HepG2 (cell line): ENCODE data around the gene DMPK. TPM values are rescaled to one million over a fixed set of nuclear protein-coding genes. Genes with fewer than 3 reads are reported as not detected.

ENCODE experiments used
- HNRNPK ChIP-seq: fragments of 200-400 bp; formaldehyde crosslinking; IDR thresholded peaks from 2 replicates; pipeline ENCODE4 v1.6.1; 2018; ENCODE audit warnings: low read length, low read depth, moderate library complexity, mild to moderate bottlenecking; ENCODE audit not compliant: poor library complexity, severe bottlenecking
- ZBED4 ChIP-seq: sonication (generic); formaldehyde crosslinking; IDR thresholded peaks from 2 replicates; pipeline ENCODE4 v1.4.0; 2020; ENCODE audit warnings: missing genetic modification reagents, borderline replicate concordance
- polyA plus RNA-seq, 8 experiments: library from polyadenylated mRNA; depleted of rRNA in 3 of 8; stranded (reverse) in 7 of 8; unstranded in 1 of 8; fragments of >200 nt; fragmentation: Illumina TruSeq in 4 of 8; extraction: Trizol in 4 of 8; gene quantifications; 2 replicates each; pipeline versions ENCODE4 v1.2.1 to v1.2.3, GENCODE V29; 2011 to 2016; ENCODE audit warnings: low read depth in 4 of 8, missing spikeins in 1 of 8, mixed read lengths in 1 of 8; ENCODE audit not compliant: insufficient read depth in 1 of 8
- total RNA-seq, 5 experiments: library from RNA; depleted of rRNA; stranded (reverse); fragments of >200 nt; fragmentation: Illumina TruSeq; extraction: Trizol; gene quantifications; 2 replicates each; pipeline ENCODE4 v1.2.3, GENCODE V29; 2016; ENCODE audit warnings: low read depth in 1 of 5
- TF ChIP-seq, protein P1 (sequence below): sonication (generic); formaldehyde crosslinking; IDR thresholded peaks from 2 replicates; pipeline ENCODE4 v1.9.0; 2021; ENCODE audit warnings: missing genetic modification reagents, borderline replicate concordance
- TF ChIP-seq, protein P2 (sequence below), 2 experiments: fragments of 450-650 bp in 1 of 2; sonication (generic) in 1 of 2; formaldehyde crosslinking in 1 of 2; IDR thresholded peaks; 2 replicates each; pipeline versions ENCODE4 v1.6.1 to v1.8.0; 2016 to 2022; ENCODE audit warnings: antibody characterized with exemption in 1 of 2, mild to moderate bottlenecking in 1 of 2, missing genetic modification reagents in 1 of 2

The DMPK gene
- total and polyA plus RNA-seq, 2 of the 13 experiments (the other 11 are each of a cell fraction or from before 2014, with no cell fraction given) = 5.3 to 8.8 TPM

DNA sequence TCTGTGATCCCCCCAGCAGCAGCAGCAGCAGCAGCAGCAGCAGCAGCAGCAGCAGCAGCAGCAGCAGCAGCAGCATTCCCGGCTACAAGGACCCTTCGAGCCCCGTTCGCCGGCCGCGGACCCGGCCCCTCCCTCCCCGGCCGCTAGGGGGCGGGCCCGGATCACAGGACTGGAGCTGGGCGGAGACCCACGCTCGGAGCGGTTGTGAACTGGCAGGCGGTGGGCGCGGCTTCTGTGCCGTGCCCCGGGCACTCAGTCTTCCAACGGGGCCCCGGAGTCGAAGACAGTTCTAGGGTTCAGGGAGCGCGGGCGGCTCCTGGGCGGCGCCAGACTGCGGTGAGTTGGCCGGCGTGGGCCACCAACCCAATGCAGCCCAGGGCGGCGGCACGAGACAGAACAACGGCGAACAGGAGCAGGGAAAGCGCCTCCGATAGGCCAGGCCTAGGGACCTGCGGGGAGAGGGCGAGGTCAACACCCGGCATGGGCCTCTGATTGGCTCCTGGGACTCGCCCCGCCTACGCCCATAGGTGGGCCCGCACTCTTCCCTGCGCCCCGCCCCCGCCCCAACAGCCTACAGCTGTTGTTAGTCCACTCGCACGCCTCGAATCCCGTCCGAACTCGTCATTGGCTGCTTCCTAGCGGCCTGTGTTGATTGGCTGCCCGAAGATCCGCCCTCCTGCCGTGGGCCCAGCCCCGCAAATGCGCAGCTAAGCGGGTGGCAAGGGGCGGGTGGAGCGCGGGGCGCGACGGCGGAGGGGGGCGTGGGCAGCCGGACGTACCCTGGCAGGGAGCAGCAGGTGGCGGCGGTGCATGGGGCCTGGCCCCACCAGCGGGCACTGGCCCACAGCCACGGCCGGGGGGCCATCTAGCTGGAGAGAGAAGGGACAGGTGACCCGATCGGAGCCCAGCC, 11.8 kb downstream of the DMPK start (continued):
- TF ChIP-seq ZBED4 (CRISPR knock-in tag) (peak; percentile 64; the same call in 1 of the 2 replicates), HNRNPK (peak; percentile 47)
- TF ChIP-seq, protein P1, sequence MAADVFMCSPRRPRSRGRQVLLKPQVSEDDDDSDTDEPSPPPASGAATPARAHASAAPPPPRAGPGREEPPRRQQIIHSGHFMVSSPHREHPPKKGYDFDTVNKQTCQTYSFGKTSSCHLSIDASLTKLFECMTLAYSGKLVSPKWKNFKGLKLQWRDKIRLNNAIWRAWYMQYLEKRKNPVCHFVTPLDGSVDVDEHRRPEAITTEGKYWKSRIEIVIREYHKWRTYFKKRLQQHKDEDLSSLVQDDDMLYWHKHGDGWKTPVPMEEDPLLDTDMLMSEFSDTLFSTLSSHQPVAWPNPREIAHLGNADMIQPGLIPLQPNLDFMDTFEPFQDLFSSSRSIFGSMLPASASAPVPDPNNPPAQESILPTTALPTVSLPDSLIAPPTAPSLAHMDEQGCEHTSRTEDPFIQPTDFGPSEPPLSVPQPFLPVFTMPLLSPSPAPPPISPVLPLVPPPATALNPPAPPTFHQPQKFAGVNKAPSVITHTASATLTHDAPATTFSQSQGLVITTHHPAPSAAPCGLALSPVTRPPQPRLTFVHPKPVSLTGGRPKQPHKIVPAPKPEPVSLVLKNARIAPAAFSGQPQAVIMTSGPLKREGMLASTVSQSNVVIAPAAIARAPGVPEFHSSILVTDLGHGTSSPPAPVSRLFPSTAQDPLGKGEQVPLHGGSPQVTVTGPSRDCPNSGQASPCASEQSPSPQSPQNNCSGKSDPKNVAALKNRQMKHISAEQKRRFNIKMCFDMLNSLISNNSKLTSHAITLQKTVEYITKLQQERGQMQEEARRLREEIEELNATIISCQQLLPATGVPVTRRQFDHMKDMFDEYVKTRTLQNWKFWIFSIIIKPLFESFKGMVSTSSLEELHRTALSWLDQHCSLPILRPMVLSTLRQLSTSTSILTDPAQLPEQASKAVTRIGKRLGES (CRISPR knock-in tag) = peak; percentile 53; the same call in 1 of the 2 replicates
- TF ChIP-seq, protein P2, sequence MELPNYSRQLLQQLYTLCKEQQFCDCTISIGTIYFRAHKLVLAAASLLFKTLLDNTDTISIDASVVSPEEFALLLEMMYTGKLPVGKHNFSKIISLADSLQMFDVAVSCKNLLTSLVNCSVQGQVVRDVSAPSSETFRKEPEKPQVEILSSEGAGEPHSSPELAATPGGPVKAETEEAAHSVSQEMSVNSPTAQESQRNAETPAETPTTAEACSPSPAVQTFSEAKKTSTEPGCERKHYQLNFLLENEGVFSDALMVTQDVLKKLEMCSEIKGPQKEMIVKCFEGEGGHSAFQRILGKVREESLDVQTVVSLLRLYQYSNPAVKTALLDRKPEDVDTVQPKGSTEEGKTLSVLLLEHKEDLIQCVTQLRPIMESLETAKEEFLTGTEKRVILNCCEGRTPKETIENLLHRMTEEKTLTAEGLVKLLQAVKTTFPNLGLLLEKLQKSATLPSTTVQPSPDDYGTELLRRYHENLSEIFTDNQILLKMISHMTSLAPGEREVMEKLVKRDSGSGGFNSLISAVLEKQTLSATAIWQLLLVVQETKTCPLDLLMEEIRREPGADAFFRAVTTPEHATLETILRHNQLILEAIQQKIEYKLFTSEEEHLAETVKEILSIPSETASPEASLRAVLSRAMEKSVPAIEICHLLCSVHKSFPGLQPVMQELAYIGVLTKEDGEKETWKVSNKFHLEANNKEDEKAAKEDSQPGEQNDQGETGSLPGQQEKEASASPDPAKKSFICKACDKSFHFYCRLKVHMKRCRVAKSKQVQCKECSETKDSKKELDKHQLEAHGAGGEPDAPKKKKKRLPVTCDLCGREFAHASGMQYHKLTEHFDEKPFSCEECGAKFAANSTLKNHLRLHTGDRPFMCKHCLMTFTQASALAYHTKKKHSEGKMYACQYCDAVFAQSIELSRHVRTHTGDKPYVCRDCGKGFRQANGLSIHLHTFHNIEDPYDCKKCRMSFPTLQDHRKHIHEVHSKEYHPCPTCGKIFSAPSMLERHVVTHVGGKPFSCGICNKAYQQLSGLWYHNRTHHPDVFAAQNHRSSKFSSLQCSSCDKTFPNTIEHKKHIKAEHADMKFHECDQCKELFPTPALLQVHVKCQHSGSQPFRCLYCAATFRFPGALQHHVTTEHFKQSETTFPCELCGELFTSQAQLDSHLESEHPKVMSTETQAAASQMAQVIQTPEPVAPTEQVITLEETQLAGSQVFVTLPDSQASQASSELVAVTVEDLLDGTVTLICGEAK (IDR thresholded peaks at IDR 0.05) = no peak
- TF ChIP-seq, protein P2 (CRISPR knock-in tag; IDR thresholded peaks at IDR 0.05) = peak; percentile 47
